Stimulated activated CD4-positive, alpha-beta T cell treated with anti-CD3 and anti-CD28 coated beads, Interleukin-4, amount 100 ng/mL, for 24 hours (primary cell): ENCODE results near the gene PDE2A.
"Not testable (repeated sequence)": the region's sequence is repeated elsewhere in the genome, so short reads cannot be mapped to it uniquely, and the experiment has no call there.

Source experiments
- DNase-seq: peaks from one replicate; pipeline ENCODE4 v3.0.0-alpha.2; 2020

PDE2A gene

GRCh38 chr11:72573855-72574445 is 100.3 kb downstream of the PDE2A start:
- no peak for DNase-seq

- DNase-seq = no peak
Observed at GRCh38 chr11:72573072-72573854, 101.0 kb downstream of the PDE2A start.

- DNase-seq = not testable (repeated sequence)
Observed at GRCh38 chr11:72572540-72572939, 101.7 kb downstream of the PDE2A start.

DNA sequence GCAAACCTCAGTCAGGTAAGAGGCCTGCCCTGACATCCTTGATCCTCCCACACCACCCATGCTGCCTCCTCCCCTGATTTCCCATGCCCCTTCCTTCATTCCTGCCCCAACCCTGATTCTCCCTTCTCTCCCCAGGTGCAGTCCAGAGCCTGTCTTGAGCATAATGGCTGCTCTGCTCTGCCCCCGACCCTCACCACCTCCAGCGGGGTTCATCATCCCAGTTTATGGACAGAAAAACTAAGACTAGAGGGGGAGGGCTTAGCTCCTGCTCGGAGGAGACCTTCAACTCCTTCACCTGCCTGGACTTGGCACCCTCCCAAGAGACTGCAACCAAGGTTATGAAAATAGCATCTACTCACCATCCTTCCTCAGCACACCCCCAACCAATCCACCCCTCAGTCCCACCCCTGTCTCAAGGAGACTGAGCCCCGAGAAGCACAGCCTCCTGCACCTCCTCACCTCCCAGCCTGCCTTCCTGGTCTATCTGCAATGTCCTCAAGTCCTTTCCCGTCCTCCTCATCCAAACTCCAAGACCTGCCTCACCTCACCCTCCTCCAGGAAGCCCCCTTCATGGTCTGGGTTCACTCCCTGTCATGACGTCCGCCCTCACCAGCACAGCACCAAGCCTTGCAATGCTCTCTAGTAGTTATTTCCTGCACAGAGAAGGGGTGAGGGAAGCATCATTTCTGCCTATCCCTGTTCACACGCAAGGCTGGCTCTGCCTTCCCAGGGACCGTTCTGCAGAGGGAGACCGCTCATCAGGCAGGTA is 103.1 kb downstream of the PDE2A start:
- DNase-seq = no peak

DNA sequence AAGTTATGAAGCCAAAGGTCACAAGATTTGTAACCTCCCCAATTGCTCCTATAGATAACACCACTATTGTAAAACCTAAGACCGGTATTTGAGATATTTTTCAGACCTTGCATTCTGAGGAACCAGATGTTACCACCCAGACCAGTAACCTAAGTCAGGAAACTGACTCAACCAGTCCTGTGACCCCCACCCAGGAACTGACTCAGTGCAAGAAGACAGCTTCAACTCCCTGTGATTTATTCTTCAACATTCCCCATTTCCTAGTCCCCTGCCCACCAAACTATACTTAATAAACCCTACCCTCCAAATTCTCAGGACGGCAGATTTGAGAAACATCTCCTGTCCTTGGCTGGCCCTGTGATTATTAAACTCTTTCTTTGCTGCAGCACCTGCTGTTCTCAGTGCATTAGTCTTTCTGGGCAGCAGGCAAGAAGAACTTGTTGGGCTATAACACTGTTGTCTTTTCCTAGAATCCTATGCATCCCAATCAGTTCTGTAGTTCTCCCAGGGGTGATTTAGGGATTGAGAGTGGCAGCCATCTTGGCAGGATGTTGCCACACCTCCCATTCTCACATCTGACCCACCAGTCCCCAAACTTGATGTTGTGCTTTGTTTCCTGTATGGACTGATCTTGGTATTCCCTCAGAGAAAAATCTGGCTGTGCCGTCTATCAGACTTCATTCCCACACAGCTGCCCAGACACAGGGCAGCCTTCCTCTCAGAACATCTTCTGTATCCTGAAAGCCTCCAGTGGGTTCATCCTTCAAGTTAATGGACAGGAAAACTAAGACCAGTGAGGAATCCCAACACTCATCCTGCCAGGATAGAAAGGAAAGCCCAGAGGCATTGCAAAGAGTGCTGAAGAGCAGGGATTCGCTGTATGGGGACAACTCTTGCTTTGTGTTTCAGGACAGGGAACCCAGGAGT is 104.0 kb downstream of the PDE2A start:
- no peak for DNase-seq

DNA sequence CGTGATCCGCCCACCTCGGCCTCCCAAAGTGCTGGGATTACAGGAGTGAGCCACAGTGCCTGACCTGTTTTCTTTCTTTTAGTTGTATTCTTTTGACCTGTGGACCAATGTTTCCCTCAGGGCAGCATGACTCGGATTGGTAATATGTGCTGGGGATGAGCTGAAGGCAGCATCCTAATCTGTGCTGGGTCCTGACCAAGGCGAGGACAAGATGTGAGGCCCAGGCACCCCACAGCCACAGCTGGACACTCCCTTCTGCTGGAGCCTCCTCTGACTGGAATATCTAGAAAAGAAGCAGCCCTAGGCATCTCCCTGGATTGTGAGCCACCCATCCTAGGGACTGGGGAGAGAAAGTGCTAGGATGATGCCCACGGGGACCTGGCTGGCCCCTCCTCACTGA is 105.4 kb downstream of the PDE2A start:
- no peak for DNase-seq

DNA sequence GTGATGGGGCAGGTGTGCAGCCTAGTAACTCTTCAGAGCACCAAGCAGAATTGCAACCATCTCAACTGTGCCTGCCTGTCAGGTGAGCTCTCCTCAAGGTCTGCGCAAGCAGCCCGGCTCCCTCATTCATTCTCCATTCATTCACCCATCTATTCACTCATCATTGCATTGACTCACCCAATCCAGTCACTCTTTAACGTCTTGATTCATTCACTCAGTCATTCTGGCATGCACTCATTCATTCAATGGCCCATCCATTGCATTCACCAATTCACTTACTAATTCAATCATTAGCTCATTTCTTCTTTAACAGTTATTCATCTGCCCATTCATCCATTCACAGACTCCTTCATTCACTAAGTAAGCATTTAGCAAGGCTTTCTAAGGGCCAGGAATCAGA is 111.8 kb downstream of the PDE2A start:
- DNase-seq = no peak

GRCh38 chr11:72561856-72562255 is 112.4 kb downstream of the PDE2A start:
- no peak for DNase-seq

DNA sequence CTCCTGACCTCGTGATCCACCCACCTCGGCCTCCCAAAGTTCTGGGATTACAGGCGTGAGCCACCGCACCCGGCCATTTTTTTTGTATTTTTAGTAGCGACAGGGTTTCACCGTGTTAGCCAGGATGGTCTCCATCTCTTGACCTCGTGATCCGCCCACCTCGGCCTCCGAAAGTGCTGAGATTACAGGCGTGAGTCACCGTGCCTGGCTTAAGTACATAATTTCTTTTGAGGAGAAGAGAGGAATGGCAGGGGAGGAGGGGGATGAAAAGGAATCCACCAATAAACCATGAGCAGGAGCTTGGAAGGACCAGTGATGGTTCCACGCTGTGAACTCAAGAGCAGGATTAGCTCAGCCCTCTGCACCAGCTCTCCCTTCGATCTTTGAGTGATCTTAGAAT is 113.4 kb downstream of the PDE2A start:
- not testable (repeated sequence) for DNase-seq

GRCh38 chr11:72556433-72556832 is 117.8 kb downstream of the PDE2A start:
- no peak for DNase-seq

DNA sequence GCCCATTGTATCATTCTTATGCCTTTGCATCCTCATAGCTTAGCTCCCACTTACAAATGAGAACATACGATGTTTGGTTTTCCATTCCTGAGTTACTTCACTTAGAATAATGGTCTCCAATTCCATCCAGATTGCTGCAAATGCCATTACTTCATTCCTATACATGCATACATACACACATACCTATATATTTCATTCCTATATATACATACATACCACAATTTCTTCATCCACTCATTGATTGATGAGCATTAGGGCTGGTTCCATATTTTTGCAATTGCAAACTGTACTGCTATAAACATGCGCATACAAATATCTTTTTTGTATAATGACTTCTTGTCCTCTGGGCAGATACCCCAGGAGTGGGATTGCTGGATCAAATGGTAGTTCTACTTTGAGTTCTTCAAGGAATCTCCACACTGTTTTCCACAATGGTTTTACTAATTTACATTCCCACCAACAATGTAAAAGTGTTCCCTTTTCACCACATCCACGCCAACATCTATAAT is 119.2 kb downstream of the PDE2A start:
- DNase-seq = not testable (repeated sequence)

- no peak for DNase-seq
Observed at GRCh38 chr11:72553706-72554105, 120.5 kb downstream of the PDE2A start.

- DNase-seq = no peak
Observed at GRCh38 chr11:72552399-72552910, 121.8 kb downstream of the PDE2A start.

DNA sequence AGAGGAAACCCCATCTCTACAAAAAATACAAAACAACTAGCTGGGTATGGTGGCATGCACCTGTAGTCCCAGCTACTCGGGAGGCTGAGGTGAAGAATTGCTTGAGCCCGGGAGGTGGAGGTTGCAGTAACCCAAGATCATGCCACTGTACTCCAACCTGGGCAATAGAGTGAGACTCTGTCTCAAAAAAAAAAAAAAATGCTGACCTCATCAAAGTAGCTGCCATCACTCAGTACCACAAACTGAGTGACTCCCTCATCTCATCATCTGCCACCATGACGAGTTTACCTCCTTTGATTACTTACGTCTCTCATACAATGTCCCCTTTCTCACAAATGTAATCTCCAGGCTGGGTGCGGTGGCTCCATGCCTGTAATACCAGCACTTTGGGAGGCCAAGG is 122.7 kb downstream of the PDE2A start:
- no peak for DNase-seq

GRCh38 chr11:72548463-72548862 is 125.8 kb downstream of the PDE2A start:
- no peak for DNase-seq

DNA sequence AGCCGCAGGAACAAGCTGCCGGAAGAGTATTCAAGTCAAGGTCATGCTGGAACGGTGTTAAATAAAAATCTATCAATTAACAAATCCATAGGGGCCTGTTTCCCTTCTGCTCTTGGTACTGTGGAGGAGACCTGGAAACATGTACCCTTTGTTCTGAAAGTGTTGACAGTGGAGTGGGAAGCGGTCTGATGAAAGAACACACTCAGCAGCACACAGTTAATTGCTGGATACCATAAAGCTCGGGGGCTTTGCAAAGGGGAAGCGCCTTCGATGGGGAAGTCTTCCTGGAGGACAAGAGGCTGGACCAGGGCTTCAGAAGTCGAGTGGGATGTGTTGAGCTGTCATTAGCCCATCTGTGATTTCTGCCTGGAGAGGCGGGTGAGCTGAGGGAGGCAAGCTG is 127.4 kb downstream of the PDE2A start:
- DNase-seq = no peak

GRCh38 chr11:72544589-72544988 is 129.6 kb downstream of the PDE2A start:
- DNase-seq = no peak

GRCh38 chr11:72543849-72544542 is 130.2 kb downstream of the PDE2A start:
- DNase-seq = no peak

- no peak for DNase-seq
Observed at GRCh38 chr11:72541257-72541974, 132.8 kb downstream of the PDE2A start.

- no peak for DNase-seq
Observed at GRCh38 chr11:72537051-72537450, 137.2 kb downstream of the PDE2A start.

- DNase-seq = no peak
Observed at GRCh38 chr11:72535194-72535547, 139.1 kb downstream of the PDE2A start.
